CD4-positive, alpha-beta T cell treated with Interleukin-12 subunit alpha and Interleukin-12 subunit beta, for 1 hour (primary cell): ENCODE results near the gene CEP57.
"Not testable (repeated sequence)": the region's sequence is repeated elsewhere in the genome, so short reads cannot be mapped to it uniquely, and the experiment has no call there.

Experiments used
- DNase-seq: peaks from one replicate; pipeline ENCODE4 v3.0.0-alpha.2; 2020

The CEP57 gene

DNA sequence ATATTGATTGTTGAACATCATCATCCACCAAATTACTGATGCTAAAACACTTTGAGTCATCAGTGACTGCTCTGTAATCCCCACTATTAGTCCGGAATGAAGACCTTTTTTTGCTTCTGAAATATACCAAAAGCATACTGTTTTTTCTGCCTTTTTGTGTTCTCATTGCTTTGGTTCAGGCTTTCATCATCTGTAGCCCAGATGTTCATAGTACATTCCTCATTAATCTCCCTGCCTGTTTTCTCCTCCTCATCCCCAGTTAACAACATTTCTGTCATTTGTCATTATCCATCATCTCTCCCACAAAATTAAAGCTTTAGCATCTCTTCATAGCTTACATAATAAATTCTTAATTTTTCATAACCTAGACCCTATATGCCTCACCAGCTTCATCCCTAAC lies 9.2 kb downstream of the CEP57 start:
- DNase-seq: no peak

DNA sequence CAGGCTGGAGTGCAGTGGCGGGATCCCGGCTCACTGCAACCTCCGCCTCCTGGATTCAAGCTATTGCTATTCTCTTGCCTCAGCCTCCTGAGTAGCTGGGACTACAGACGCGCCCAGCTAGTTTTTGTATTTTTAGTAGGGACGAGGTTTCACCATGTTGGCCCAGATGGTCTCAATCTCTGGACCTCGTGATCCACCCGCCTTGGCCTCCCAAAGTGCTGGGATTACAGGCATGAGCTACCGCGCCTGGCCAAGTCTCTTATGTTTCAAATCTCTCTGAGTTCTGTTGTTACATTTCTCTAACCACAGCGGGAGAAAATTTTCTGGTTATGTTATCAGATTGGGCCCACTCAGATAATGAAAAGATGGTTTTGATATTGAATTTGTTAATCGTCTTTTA lies 10.1 kb downstream of the CEP57 start:
- no peak for DNase-seq

- DNase-seq: no peak
Measured at GRCh38 chr11:95802806-95803205, 12.5 kb downstream of the CEP57 start.

- no peak for DNase-seq
Measured at GRCh38 chr11:95803973-95804372, 13.7 kb downstream of the CEP57 start.

DNA sequence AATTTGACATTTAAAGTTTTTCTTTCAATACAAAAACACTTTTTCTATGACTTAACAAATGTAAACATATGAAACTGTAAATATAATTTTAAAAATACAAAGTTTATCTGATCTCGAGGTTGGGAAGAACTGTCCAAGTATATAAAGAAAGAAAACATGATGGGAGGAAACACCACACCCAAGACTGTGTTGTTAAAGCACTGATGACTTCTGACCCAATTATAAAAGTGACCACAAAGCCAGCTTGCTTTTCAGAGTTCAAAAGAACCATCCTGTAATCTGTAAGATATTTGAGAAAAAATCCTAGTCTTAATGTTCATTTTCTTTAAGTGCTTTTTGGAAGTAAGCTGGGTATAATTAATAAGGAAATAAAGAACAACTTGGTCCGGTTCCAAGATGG lies 15.6 kb downstream of the CEP57 start:
- DNase-seq: no peak

GRCh38 chr11:95806464-95806863 lies 16.2 kb downstream of the CEP57 start:
- peak; percentile 10 for DNase-seq

DNA sequence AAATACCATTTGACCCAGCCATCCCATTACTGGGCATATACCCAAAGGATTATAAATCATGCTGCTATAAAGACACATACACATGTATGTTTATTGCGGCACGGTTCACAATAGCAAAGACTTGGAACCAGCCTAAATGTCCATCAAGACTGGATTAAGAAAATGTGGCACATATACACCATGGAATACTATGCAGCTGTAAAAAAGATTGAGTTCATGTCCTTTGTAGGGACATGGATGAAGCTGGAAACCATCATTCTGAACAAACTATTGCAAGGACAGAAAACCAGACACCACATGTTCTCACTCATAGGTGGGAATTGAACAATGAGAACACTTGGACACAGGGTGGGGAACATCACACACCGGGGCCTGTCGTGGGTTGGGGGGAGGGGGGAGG lies 20.8 kb downstream of the CEP57 start:
- DNase-seq: not testable (repeated sequence)

DNA sequence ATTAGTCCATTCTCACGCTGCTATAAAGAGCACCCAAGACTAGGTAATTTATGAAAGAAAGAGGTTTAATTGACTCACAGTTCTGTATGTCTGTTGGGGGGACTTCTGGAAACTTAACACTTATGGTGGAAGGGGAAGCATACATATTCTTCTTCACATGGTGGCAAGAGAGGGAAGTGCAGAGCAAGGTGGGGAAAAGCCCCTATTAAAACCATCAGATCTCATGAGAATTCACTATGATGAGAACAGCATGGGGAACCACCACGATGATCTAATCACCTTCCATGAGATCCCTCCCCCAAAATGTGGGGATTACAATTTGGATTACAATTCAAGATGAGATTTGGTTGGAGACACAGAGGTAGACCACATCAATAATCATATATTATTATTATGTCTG lies 25.7 kb downstream of the CEP57 start:
- no peak for DNase-seq

GRCh38 chr11:95821640-95822039 lies 31.3 kb downstream of the CEP57 start:
- DNase-seq: no peak

DNA sequence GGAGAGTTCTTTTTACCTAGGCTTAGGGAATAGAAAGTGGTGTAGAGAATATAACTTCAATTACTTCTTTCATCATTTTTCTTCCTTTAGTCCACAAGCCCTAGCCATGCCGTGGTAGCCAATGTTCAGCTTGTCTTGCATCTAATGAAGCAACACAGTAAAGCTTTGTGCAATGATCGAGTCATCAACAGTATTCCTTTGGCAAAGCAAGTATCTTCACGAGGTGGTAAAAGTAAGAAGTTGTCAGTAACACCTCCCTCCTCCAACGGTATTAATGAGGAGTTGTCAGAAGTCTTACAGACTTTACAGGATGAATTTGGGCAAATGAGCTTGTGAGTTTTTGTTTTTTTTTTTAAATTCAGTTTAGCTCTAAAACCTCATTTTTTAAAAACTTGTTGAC lies 37.4 kb downstream of the CEP57 start:
- no peak for DNase-seq

DNA sequence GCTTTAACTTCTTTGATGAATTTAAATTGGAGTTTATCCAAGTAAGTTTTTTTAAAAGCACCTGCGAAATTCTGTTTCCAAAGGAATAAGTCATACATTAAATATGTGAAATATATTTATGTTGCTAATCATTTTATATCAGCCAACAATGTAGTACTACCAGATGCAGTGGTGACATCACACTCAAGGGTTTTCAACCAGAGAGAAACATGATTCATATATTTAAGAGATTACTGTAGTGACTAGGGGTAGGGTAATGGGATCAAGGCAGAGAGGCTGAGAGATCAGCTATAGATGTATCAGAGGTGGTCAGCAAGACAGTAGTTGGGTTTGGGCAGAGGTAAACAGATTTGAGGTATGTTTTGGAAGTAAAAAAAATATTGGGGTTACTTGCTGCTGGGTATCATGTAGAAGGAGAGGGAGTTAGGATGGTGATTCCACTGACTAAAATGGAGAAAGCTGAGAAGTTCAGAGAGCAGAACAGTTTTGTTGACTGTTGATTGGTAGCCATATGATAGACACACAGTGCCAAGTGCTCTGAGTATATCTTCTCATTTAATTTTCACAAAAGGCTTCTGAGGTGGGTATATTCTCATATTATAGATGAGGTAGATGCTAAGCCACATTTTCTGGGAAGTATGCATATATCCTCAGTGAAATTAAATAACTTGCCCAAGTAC lies 39.4 kb downstream of the CEP57 start:
- no peak for DNase-seq

DNA sequence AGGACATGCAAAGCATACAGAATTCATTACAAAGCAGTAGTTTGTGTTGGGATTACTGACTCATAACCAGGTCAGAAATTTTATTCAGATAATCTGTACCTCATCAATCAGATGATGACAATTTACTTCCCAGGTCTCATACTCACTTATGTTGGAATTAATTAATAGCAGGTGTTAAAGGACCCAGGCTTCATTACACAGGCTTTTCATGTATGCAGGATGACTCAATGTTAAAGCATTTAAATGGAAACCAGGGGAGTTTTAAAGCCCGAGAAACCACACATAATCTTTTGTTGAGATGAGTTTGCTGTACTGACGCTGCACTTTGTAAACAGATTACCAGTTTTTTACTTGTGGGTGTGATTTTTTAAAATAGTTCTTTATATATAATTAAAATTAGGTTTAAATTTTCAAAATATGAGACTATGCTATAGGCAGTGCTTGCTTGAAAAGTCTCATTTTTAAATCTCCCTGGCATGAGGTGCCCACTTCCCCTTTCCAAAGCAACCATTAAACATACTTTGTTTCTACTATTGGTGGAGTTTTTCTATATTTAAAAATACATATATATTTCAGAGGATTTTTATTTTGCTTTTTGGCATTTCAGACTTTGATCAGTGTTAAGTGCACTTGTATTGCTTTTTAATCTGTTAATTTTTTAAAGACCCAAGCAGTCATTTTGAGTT lies 41.0 kb downstream of the CEP57 start:
- no peak for DNase-seq

- no peak for DNase-seq
Measured at GRCh38 chr11:95832763-95833162, 42.5 kb downstream of the CEP57 start.

DNA sequence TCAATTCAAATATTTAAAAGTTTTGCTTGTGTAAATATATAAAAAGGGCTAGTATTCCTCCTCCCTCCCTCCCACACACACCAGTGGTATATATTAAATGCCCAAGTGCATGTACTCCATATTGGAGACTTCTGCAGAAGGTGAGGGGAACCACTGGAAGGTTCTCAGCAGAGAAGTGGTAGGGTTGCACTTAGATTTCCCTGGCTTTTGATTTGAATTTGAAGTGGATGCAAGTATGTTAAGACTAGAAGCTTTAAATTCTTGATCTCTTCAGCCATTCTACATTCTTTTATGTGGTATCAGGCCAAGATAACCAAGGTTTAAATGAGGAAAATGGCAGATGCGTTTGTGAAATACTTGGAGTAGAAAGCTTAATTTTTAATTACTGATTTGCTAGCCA lies 43.1 kb downstream of the CEP57 start:
- DNase-seq: no peak

DNA sequence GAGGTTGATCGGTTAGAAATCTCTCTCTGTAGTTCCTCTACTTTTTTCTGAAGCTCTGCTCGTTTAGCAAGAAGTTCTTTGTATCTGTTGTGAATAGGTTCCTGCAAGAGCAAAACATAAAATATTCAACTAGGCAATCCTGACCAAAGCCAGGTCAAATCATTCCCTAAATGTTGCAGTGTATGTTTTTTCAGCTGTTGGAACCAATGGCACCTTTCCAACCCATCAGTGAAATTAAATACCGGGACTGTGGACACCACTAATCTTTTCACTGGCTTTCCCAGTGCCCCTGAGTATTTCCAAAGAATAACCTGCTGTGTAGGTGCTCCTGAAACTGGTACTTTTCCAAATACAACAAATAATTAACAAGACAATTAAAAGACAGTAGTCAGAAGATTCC lies 45.1 kb downstream of the CEP57 start:
- DNase-seq: no peak

DNA sequence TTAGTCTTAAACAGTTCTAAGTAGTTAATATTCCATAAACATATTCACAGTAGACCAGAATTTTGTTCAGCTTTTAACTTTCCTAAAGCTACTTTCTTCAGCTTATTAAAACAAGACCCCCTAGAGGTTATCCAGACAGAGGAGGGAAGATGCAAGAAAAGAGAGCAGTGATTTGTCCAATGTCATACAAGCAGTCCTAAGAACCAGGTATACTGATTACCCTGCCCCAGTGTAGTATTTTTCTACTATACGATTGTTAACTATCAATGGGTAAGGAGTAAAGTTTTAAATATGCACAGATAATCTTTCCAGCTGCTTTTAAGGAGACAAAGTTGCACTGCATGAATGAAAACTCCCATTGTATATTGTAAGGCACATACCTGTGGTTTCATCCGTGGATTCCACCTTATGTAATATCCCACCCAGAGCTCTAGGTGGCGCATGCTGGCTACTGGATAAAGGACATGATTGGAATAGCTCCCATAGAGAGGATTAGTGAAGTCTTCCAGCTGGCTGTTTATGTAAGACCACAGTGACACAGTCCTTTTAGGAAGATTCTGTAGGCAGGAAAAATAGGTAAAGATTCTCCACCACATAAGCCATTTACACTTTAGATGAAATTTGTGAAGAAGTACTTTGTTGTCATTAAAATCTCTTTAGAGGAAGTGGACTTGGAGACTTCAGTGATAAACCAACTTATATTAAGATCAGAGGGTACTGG lies 45.6 kb downstream of the CEP57 start:
- DNase-seq: peak; percentile 65

DNA sequence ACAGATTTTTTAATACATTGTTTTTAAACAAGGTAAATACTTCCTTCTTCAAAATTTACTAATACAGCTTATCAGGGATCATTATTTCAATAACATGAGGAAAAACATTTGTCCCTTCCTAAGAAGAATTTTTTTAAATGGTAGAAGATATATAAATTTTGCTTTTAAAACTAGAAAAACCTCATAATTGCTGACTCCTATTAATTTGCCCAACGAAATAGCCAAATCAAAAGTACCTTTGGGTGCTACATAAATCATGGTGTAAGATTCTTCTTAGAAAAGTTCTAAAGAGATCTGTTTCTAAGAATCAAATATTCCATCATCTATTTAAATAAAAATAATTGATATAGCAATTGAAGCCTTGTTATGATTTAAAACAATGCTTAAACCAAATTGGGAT lies 54.9 kb downstream of the CEP57 start:
- DNase-seq: no peak

- peak; percentile 15 for DNase-seq
Measured at GRCh38 chr11:95849087-95849825, 59.0 kb downstream of the CEP57 start.

- no peak for DNase-seq
Measured at GRCh38 chr11:95850137-95850536, 59.8 kb downstream of the CEP57 start.

DNA sequence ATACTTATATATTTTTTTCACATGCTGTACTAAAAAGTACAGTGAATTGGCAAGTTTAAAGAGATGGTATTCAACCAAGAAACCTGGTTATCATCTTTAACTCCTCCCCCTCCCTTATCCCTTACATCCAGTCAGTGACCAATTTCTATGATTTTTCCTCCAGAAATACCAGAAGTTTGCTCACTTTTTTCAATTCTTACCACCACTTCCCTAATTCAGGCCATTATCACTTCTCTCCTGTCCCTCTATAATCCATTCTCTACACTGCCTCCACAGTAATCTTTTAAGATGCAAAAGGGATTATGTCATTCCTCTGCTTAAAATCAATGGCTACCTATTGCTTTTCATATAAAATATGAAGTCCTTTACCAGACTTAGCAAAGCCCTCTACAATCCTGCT lies 62.8 kb downstream of the CEP57 start:
- no peak for DNase-seq

- no peak for DNase-seq
Measured at GRCh38 chr11:95853862-95854261, 63.6 kb downstream of the CEP57 start.

DNA sequence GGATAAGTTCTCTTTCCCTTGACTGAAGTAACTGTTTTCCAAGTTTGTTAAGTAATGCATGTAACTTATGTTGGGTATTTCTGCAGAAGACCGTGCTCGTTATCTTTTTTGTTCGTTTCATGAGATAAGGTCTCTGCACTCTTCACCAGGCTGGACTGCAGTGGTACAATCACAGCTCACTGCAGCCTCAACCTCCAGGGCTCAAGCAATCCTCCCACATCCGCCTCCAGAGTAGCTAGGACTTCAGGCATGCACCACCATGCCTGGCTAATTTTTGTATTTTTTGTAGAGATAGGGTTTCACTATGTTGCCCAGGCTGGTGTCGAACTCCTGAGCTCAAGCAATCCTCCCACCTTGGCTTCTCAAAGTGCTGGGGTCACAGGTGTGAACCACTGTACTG lies 64.1 kb downstream of the CEP57 start:
- DNase-seq: not testable (repeated sequence)

DNA sequence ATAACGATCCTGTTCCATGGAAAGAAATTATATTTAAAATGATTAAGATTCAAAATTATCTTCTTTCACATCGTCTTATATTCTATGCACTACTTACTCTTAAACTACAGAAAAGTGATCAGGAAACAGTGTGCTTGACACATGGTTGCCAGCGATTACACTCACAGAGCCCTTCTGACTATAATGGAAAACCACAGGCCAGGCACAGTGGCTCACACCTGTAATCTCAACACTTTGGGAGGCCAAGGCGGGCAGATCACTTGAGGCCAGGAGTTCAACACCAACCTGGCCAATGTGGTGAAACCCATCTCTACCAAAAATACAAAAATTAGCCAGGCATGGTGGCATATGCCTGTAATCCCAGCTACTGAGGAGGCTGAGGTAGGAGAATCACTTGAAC lies 69.7 kb downstream of the CEP57 start:
- not testable (repeated sequence) for DNase-seq
